Astrocyte (in vitro differentiated cells and primary cell): Measurements from ENCODE around the gene NAA60. TPM values are rescaled to one million over a fixed set of nuclear protein-coding genes. Genes with fewer than 3 reads are reported as not detected.
A peak's percentile ranks its signal among the peaks of the same experiment; 100 is the strongest.

Source experiments
- DNase-seq: peaks from one replicate; pipeline ENCODE4 v3.0.0-alpha.2; 2010; ENCODE audit warnings: low read depth
- FAIRE-seq: peaks from 2 replicates; lab custom pipeline; 2011; peaks lifted over from hg19 to GRCh38; lab: Jason Lieb, UNC
- H2AFZ ChIP-seq: 2 replicates; pipeline ENCODE4 v1.6.0; 2012; ENCODE audit warnings: low read depth, low read length, inconsistent platforms
- H3K27ac ChIP-seq: 2 replicates; pipeline ENCODE4 v1.5.1; 2011; ENCODE audit warnings: low read depth, low read length, inconsistent platforms
- H3K27me3 ChIP-seq: 2 replicates; pipeline ENCODE4 v1.6.0; 2011; ENCODE audit warnings: low read length, inconsistent platforms; ENCODE audit not compliant: insufficient read depth
- H3K36me3 ChIP-seq: 2 replicates; pipeline ENCODE4 v1.5.1; 2011; ENCODE audit warnings: low read length, inconsistent platforms; ENCODE audit not compliant: insufficient read depth
- H3K4me1 ChIP-seq: 2 replicates; pipeline ENCODE4 v1.5.1; 2011; ENCODE audit warnings: low read length, inconsistent platforms; ENCODE audit not compliant: insufficient read depth
- H3K4me2 ChIP-seq: 2 replicates; pipeline ENCODE4 v1.6.0; 2012; ENCODE audit warnings: low read length, inconsistent platforms
- H3K4me3 ChIP-seq: 2 replicates; pipeline ENCODE4 v1.5.1; 2011; ENCODE audit warnings: low read depth, mild to moderate bottlenecking, low read length, inconsistent platforms; ENCODE audit not compliant: insufficient read depth
- H3K79me2 ChIP-seq: 2 replicates; pipeline ENCODE4 v1.6.0; 2012; ENCODE audit warnings: mild to moderate bottlenecking, low read length, inconsistent platforms; ENCODE audit not compliant: insufficient read depth
- H3K9ac ChIP-seq: 2 replicates; pipeline ENCODE4 v1.6.0; 2012; ENCODE audit warnings: mild to moderate bottlenecking, low read length, inconsistent platforms
- H3K9me3 ChIP-seq: 2 replicates; pipeline ENCODE4 v1.5.1; 2012; ENCODE audit warnings: low read depth, mild to moderate bottlenecking, low read length, inconsistent platforms; ENCODE audit not compliant: insufficient read depth
- H4K20me1 ChIP-seq: 2 replicates; pipeline ENCODE4 v1.6.0; 2012; ENCODE audit warnings: low read length, inconsistent platforms; ENCODE audit not compliant: insufficient read depth
- H3K27ac Mint-ChIP-seq: one replicate; pipeline ENCODE4 v1.8.0; 2021; ENCODE audit warnings: mild to moderate bottlenecking, mixed read lengths; ENCODE audit not compliant: unreplicated experiment
- H3K27me3 Mint-ChIP-seq: one replicate; pipeline ENCODE4 v1.8.0; 2021; ENCODE audit warnings: low read depth, mixed read lengths; ENCODE audit not compliant: unreplicated experiment
- H3K36me3 Mint-ChIP-seq: one replicate; pipeline ENCODE4 v1.8.0; 2021; ENCODE audit warnings: low read depth, mixed read lengths; ENCODE audit not compliant: unreplicated experiment
- H3K4me1 Mint-ChIP-seq: one replicate; pipeline ENCODE4 v1.8.0; 2021; ENCODE audit warnings: low read depth, mixed read lengths; ENCODE audit not compliant: unreplicated experiment
- H3K4me3 Mint-ChIP-seq: one replicate; pipeline ENCODE4 v1.8.0; 2021; ENCODE audit warnings: mild to moderate bottlenecking, moderate library complexity, mixed read lengths; ENCODE audit not compliant: unreplicated experiment
- H3K9me3 Mint-ChIP-seq: one replicate; pipeline ENCODE4 v1.8.0; 2021; ENCODE audit warnings: mild to moderate bottlenecking, mixed read lengths; ENCODE audit not compliant: unreplicated experiment
- EZH2 ChIP-seq: IDR thresholded peaks from 2 replicates; pipeline ENCODE4 v1.6.1; 2012; ENCODE audit warnings: mild to moderate bottlenecking, low read length, inconsistent platforms; ENCODE audit not compliant: insufficient read depth
- total RNA-seq: library from RNA; stranded (reverse); gene quantifications from 2 replicates; pipeline ENCODE4 v1.2.1, GENCODE V29; 2021
- TF ChIP-seq, protein P1 (sequence below): IDR thresholded peaks from 2 replicates; pipeline ENCODE4 v1.5.1; 2011; ENCODE audit warnings: low read depth, mild to moderate bottlenecking, inconsistent platforms, low read length, moderate library complexity; ENCODE audit not compliant: insufficient read depth

NAA60 gene
- total RNA-seq, 1 donor from 2014 or later: 64.9 TPM

DNA sequence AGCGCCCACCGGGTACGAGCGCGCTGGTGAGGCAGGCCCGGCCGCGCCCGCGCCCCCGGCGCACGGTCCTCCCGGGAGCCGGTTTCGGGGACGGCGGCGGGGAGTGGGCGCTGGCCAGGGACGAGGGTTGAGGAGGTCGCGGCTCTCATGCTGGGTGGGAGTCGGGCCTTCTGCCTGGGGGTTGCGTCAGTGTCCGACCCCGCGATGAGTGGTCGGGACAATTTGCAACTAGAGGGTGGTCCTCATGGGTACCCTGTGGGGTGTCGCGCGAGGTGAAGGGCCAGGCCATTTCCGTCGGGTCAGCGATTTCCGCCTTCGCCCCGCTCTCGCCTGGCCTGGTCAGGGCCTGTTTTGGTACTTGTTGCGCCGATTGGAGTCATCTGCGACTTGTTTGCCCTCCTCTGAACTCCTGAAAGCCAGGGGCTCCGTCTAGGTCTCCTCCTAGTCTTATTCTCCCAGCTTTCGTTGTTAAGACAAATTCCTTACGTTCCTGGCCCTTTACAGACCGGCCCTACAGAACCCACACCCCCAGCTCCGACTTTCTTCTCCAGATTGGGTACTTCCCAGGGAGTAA is 14.9 kb downstream of the NAA60 start:
- Histone ChIP-seq H3K36me3 (no peaks in the 10 kb centered on the region), H3K4me3 (peak overlapping the region; percentile 79), H3K4me1 (peaks cover 20% of the 10 kb centered on the region), H2AFZ (peak overlapping the region; percentile 65), H3K27me3 (no peaks in the 10 kb centered on the region), H3K27ac (peak overlapping the region; percentile 96), H4K20me1 (peaks cover 49% of the 10 kb centered on the region), H3K79me2 (peaks cover 52% of the 10 kb centered on the region), H3K4me2 (peak overlapping the region; percentile 93), H3K9ac (peak overlapping the region; percentile 93), H3K9me3 (no peaks in the 10 kb centered on the region)
- H3K36me3 Mint-ChIP-seq: peaks cover 3% of the 10 kb centered on the region
- no peaks in the 10 kb centered on the region for H3K27me3 Mint-ChIP-seq
- peak overlapping the region; percentile 96 for H3K4me3 Mint-ChIP-seq
- H3K4me1 Mint-ChIP-seq: peaks cover 31% of the 10 kb centered on the region
- peak overlapping the region; percentile 94 for H3K27ac Mint-ChIP-seq
- FAIRE-seq (no peak), DNase-seq (peak; percentile 49)
- H3K9me3 Mint-ChIP-seq: no peaks in the 10 kb centered on the region
- TF ChIP-seq, protein P1, sequence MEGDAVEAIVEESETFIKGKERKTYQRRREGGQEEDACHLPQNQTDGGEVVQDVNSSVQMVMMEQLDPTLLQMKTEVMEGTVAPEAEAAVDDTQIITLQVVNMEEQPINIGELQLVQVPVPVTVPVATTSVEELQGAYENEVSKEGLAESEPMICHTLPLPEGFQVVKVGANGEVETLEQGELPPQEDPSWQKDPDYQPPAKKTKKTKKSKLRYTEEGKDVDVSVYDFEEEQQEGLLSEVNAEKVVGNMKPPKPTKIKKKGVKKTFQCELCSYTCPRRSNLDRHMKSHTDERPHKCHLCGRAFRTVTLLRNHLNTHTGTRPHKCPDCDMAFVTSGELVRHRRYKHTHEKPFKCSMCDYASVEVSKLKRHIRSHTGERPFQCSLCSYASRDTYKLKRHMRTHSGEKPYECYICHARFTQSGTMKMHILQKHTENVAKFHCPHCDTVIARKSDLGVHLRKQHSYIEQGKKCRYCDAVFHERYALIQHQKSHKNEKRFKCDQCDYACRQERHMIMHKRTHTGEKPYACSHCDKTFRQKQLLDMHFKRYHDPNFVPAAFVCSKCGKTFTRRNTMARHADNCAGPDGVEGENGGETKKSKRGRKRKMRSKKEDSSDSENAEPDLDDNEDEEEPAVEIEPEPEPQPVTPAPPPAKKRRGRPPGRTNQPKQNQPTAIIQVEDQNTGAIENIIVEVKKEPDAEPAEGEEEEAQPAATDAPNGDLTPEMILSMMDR: no peak
- no peak for TF ChIP-seq EZH2

DNA sequence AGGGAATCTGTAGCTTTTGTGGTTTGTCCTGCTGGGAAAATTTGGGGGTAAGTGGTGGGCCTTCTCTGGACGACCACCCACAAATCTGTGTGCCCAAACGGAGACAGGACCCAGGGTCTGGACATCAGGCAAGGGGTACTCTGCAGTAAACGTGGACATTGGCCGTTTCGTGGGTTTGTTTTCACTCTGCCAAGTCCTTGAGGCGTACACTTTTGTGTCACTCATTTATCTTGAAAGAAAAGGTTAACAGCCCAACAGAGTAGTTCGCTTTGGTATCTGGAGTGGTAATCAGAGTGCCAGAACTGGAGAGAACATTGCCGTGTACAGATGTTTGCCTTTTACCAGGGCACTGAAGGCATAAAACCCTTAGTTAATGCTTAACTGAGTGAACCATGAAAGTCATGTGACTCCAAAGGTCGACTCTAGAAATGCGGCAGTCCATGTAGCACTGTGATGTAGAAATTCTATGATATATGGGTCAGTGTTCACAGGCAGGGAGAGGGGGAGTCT is 15.4 kb downstream of the NAA60 start:
- H3K79me2 ChIP-seq: peaks cover 58% of the 10 kb centered on the region
- Mint-ChIP-seq H3K9me3 (no peaks in the 10 kb centered on the region), H3K27me3 (no peaks in the 10 kb centered on the region), H3K4me1 (peaks cover 29% of the 10 kb centered on the region), H3K36me3 (peaks cover 3% of the 10 kb centered on the region), H3K4me3 (peak overlapping the region; percentile 96), H3K27ac (peak overlapping the region; percentile 94)
- no peak for DNase-seq
- no peak for TF ChIP-seq EZH2
- TF ChIP-seq, protein P1: no peak
- peaks cover 20% of the 10 kb centered on the region for H3K4me1 ChIP-seq
- peak overlapping the region; percentile 93 for H3K4me2 ChIP-seq
- H3K27ac ChIP-seq: peak overlapping the region; percentile 96
- H3K9me3 ChIP-seq: no peaks in the 10 kb centered on the region
- H2AFZ ChIP-seq: peak overlapping the region; percentile 65
- H3K36me3 ChIP-seq: no peaks in the 10 kb centered on the region
- H3K4me3 ChIP-seq: peak overlapping the region; percentile 79
- H3K27me3 ChIP-seq: no peaks in the 10 kb centered on the region
- peak overlapping the region; percentile 93 for H3K9ac ChIP-seq
- no peak for FAIRE-seq
- peaks cover 53% of the 10 kb centered on the region for H4K20me1 ChIP-seq
